Esophagus muscularis mucosa (tissue), 4 donors: ENCODE results near the gene SALL1. TPM values are rescaled to one million over a fixed set of nuclear protein-coding genes. Genes with fewer than 3 reads are reported as not detected.

Experiments
- DNase-seq: peaks from one replicate; pipeline ENCODE4 v3.0.0-alpha.2; 2017; ENCODE audit errors: extremely low spot score
- H3K27ac ChIP-seq, 4 donors: fragments of 200-600 bp; sonication (generic); replicated peaks in 1 of 4; 1 replicate in 3 of 4; 2 replicates in 1 of 4; pipeline ENCODE4 v1.5.1; 2016 to 2019; ENCODE audit warnings: mild to moderate bottlenecking in 1 of 4
- H3K27me3 ChIP-seq, 4 donors: fragments of 200-600 bp; sonication (generic); one replicate each; pipeline versions ENCODE4 v1.5.1 to v1.6.0; 2016 to 2019
- H3K36me3 ChIP-seq, 4 donors: fragments of 200-600 bp; sonication (generic); one replicate each; pipeline ENCODE4 v1.5.1; 2016 to 2019
- H3K4me1 ChIP-seq, 4 donors: fragments of 200-600 bp; sonication (generic); one replicate each; pipeline ENCODE4 v1.5.1; 2016 to 2019
- H3K4me3 ChIP-seq, 4 donors: fragments of 200-600 bp; sonication (generic); 1 replicate in 2 of 4; 2 replicates in 2 of 4; pipeline ENCODE4 v1.5.1; 2016 to 2019; ENCODE audit warnings: mild to moderate bottlenecking in 4 of 4, moderate library complexity in 1 of 4
- H3K9me3 ChIP-seq, 4 donors: fragments of 200-600 bp; sonication (generic); 1 replicate in 3 of 4; 2 replicates in 1 of 4; pipeline ENCODE4 v1.5.1; 2016 to 2019
- EP300 ChIP-seq: sonication (generic); formaldehyde crosslinking; IDR thresholded peaks from one replicate; pipeline ENCODE4 v1.6.1; 2017; ENCODE audit warnings: antibody characterized with exemption
- POLR2A ChIP-seq: fragments of 450-650 bp; IDR thresholded peaks from one replicate; pipeline ENCODE4 v1.6.1; 2017; ENCODE audit warnings: antibody characterized with exemption, moderate library complexity, mild to moderate bottlenecking, low read depth
- POLR2AphosphoS5 ChIP-seq, 2 donors: sonication (generic); formaldehyde crosslinking; IDR thresholded peaks; one replicate each; pipeline ENCODE4 v1.6.1; 2017; ENCODE audit warnings: antibody characterized with exemption in 2 of 2
- WGBS: methylation state at CpG from one replicate; pipeline ENCODE4 v1.1.5; 2018; 5-methylcytosine and 5-hydroxymethylcytosine counted together
- intact Hi-C: fragments of 100-400 bp; cut with DNase I; formaldehyde crosslinking; loops from one replicate; pipeline ENCODE4 v1.15.1; 2023
- total RNA-seq, 4 donors: library from RNA; depleted of rRNA; stranded (reverse); fragments of >200 nt; gene quantifications; one replicate each; pipeline versions ENCODE4 v1.1.0 to v1.2.1, GENCODE V29; 2016
- TF ChIP-seq, protein P1 (sequence below), 3 experiments: fragments of 200-600 bp in 2 of 3; fragments of 450-650 bp in 1 of 3; sonication (generic) in 2 of 3; IDR thresholded peaks; one replicate each; pipeline ENCODE4 v1.5.1; 2017 to 2019; ENCODE audit warnings: antibody characterized with exemption in 3 of 3, mild to moderate bottlenecking in 2 of 3, moderate library complexity in 1 of 3

SALL1 gene
- total RNA-seq, 4 donors from 2014 or later, result not detected

DNA sequence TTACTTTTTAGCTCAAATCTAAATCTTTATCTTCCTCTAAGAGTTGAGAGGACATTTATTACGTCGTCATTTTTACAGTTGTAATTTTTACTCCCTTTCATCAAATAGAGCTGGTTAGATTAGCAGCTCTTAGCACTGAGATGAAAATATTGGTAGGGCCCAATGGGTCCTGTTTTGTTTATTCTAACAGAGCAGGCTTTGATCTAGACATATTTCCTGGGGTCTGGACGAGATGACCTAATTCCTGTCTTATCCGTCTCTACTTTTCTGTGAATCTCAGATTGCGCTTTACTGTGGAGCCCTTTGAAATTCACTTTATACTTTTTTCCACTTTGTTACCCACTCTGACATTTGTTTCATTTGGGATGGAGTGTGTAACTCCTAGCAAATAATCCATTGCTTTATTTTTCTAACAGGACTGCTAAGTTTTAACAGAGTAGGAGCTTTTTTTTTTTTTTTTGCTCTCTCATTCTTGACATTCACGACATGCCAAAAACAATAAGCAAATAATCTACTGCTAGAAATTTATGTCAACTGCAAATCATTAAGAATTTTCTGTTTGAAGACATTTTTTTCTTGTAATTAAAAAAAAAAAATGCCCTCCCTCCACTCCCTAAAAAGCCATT, 18.5 kb downstream of the SALL1 start:
- Histone ChIP-seq H3K27ac (no peak overlapping the region), H3K27me3 (peaks cover 0 to 84% (median 17%) of the 10 kb centered on the region in 4 donors)
- WGBS, result 62% methylated on average over 6 of the region's 6 CpGs

DNA sequence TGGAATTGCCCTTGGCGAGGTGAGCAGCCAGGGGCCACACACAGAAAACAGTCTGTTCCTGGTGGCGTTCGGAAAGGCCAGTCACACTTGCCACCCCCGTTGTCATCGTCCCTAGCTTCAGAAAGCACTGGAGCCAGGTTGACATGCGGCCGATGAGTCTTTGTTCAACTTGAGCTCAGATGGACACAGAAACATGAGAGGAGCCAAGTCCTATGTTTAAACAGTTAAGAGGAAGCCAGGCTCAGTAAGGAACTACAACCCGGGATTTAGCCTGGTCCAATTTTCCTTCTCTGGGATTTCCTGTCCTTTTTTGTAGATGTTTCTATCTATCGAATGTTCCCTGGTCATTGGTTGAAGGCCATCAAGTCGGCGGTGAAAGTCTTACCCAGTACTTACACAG, 19.5 kb downstream of the SALL1 start:
- DNase-seq, result no peak
- Histone ChIP-seq H3K9me3 (no peaks in the 10 kb centered on the region), H3K4me3 (no peak overlapping the region), H3K27me3 (peaks cover 0 to 84% (median 17%) of the 10 kb centered on the region in 4 donors), H3K27ac (no peak overlapping the region), H3K36me3 (no peaks in the 10 kb centered on the region), H3K4me1 (peaks cover 0 to 12% (median 7%) of the 10 kb centered on the region in 4 donors)
- intact Hi-C loops, result no loop called here
- TF ChIP-seq, protein P1, sequence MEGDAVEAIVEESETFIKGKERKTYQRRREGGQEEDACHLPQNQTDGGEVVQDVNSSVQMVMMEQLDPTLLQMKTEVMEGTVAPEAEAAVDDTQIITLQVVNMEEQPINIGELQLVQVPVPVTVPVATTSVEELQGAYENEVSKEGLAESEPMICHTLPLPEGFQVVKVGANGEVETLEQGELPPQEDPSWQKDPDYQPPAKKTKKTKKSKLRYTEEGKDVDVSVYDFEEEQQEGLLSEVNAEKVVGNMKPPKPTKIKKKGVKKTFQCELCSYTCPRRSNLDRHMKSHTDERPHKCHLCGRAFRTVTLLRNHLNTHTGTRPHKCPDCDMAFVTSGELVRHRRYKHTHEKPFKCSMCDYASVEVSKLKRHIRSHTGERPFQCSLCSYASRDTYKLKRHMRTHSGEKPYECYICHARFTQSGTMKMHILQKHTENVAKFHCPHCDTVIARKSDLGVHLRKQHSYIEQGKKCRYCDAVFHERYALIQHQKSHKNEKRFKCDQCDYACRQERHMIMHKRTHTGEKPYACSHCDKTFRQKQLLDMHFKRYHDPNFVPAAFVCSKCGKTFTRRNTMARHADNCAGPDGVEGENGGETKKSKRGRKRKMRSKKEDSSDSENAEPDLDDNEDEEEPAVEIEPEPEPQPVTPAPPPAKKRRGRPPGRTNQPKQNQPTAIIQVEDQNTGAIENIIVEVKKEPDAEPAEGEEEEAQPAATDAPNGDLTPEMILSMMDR (IDR thresholded peaks at IDR 0.05), result no peak
- TF ChIP-seq POLR2AphosphoS5 (IDR thresholded peaks at IDR 0.05) (no peak), POLR2A (no peak), EP300 (no peak)
- WGBS, result 81% methylated on average over 11 of the region's 11 CpGs

More for the DNA sequence above, 18.5 kb downstream of the SALL1 start:
- no peaks in the 10 kb centered on the region for H3K9me3 ChIP-seq
- H3K4me3 ChIP-seq, result no peak overlapping the region
- intact Hi-C loops, result no loop called here
- DNase-seq, result no peak
- TF ChIP-seq POLR2AphosphoS5 (IDR thresholded peaks at IDR 0.05) (no peak), POLR2A (no peak), EP300 (no peak)
- TF ChIP-seq, protein P1 (IDR thresholded peaks at IDR 0.05), result no peak
- H3K4me1 ChIP-seq, result peaks cover 0 to 12% (median 7%) of the 10 kb centered on the region in 4 donors
- no peaks in the 10 kb centered on the region for H3K36me3 ChIP-seq

DNA sequence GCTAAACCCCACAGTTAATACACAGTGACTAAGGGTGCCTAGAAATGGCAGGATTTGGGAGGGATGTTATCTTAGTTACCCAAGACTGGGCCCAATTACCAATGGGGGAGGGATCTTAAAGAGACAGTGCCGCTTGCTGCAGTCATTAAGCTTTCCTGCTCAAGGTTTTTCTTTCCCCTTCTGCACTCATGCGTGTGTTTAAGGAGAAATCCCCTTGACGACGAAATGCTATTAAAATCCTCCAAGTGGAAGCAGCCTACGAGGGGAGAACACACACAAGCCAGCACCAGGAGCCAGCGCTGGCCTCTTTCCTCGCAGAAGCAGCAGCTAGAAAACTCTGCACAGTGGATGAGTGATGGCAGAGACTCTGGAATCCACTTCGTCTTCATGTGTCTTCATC, 22.0 kb downstream of the SALL1 start:
- 32% methylated on average over 8 of the region's 8 CpGs for WGBS
- H3K27me3 ChIP-seq, result peaks cover 0 to 87% (median 5%) of the 10 kb centered on the region in 4 donors

DNA sequence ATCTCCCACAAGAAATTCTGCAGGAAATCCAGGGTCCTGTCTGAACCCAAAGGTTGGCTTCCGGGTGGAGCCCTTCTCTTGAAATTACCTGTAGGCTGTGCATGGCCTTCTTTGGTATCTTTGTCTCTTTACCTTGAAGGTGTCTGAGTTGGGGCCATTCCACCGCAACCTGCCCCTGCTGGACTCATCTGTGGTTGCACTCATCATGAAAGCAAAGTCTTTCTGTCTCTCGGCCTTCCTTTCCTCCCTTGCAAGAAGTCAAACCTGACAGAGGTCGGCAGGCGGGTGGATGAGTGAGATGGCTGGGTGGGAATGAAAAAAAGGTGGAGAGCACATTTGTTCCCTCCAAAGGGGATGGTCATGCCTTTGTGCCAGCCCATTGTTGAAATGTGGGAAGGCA, 25.1 kb downstream of the SALL1 start:
- Histone ChIP-seq H3K36me3 (no peaks in the 10 kb centered on the region), H3K27me3 (peaks cover 0 to 82% (median 0%) of the 10 kb centered on the region in 4 donors), H3K27ac (no peak overlapping the region), H3K9me3 (no peaks in the 10 kb centered on the region), H3K4me1 (no peaks in the 10 kb centered on the region), H3K4me3 (no peak overlapping the region)
- no peak for TF ChIP-seq POLR2AphosphoS5 (IDR thresholded peaks at IDR 0.05)
- TF ChIP-seq EP300, result no peak
- no peak for DNase-seq
- 63% methylated on average over 5 of the region's 5 CpGs for WGBS
- intact Hi-C loops, result no loop called here

More for the DNA sequence above, 22.0 kb downstream of the SALL1 start:
- H3K27ac ChIP-seq, result no peak overlapping the region
- no peaks in the 10 kb centered on the region for H3K36me3 ChIP-seq
- peaks cover 0 to 5% (median 1%) of the 10 kb centered on the region in 4 donors for H3K4me1 ChIP-seq
- DNase-seq, result no peak
- intact Hi-C loops, result no loop called here
- no peaks in the 10 kb centered on the region for H3K9me3 ChIP-seq
- TF ChIP-seq POLR2A (no peak), POLR2AphosphoS5 (IDR thresholded peaks at IDR 0.05) (no peak), EP300 (no peak)
- TF ChIP-seq, protein P1 (IDR thresholded peaks at IDR 0.05), result no peak
- no peak overlapping the region for H3K4me3 ChIP-seq

DNA sequence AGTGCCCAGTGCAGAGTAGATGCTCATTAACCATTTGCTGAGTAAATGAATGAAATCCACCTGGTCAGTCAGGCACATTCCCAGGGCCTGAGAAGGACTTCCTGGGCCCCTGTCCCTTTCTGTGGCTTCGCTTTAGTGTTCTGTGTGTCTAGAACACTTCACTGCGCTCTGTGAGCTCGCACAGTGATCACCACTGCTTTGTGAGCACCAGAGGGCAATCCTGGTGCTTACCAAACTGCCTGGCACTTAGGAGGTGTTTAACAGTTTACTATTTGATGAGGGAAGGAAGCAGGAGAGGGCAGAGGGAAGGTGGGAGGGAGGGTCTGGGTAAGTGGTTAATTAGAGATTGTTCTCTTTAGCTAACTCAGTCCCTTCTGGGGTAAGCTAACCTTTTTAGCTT, 26.2 kb downstream of the SALL1 start:
- Histone ChIP-seq H3K27ac (no peak overlapping the region), H3K9me3 (no peaks in the 10 kb centered on the region), H3K4me1 (no peaks in the 10 kb centered on the region), H3K36me3 (no peaks in the 10 kb centered on the region), H3K4me3 (no peak overlapping the region), H3K27me3 (peaks cover 0 to 80% (median 0%) of the 10 kb centered on the region in 4 donors)
- WGBS, result 91% methylated on average over 3 of the region's 3 CpGs
- DNase-seq, result no peak
- intact Hi-C loops, result no loop called here
- no peak for TF ChIP-seq EP300

DNA sequence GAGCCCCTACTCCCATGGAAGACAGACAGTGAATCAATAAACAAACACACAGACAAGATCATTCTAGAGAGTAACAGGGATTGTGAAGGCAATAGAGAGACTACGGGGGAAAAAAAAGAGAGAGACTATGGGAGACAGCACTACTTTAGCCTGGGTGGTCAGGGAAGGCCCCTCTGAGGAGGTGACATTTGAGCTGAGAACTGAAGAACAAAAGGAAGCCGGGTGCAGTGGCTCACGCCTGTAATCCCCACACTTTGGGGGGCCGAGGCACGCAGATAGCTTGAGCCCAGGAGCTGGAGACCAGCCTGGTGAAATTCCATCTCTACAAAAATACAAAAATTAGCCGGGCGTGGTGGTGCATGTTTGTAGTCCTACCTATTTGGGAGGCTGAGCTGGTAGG, 29.2 kb downstream of the SALL1 start:
- H3K27ac ChIP-seq, result no peak overlapping the region
- TF ChIP-seq EP300 (no peak), POLR2A (no peak), POLR2AphosphoS5 (IDR thresholded peaks at IDR 0.05) (no peak)
- TF ChIP-seq, protein P1 (IDR thresholded peaks at IDR 0.05), result no peak
- no peak overlapping the region for H3K4me3 ChIP-seq
- WGBS, result 38% methylated on average over 7 of the region's 7 CpGs
- intact Hi-C loops, result no loop called here
- H3K4me1 ChIP-seq, result no peaks in the 10 kb centered on the region
- H3K27me3 ChIP-seq, result peaks cover 0 to 66% (median 0%) of the 10 kb centered on the region in 4 donors
- no peak for DNase-seq
- H3K36me3 ChIP-seq, result no peaks in the 10 kb centered on the region
- H3K9me3 ChIP-seq, result no peaks in the 10 kb centered on the region
